ENCODE data around the gene ADM.

- TF ChIP-seq POLR2AphosphoS5 (IDR thresholded peaks at IDR 0.05; ENCODE audit: borderline replicate concordance, low read depth, low read length) (no peak), EZH2 (IDR thresholded peaks at IDR 0.05) (no peak), FOXP2 (optimal IDR thresholded peaks at IDR 0.05; ENCODE audit: control extremely low read depth, extremely low read length, insufficient read depth) (no peak)
These were observed 15.1 kb downstream of the ADM start for GRCh38 chr11:10319702-10320558.
